Suprapubic skin (tissue), 4 donors: Measurements from ENCODE around the gene SLC7A7.

Experiments
- CTCF ChIP-seq, 2 donors: fragments of 200-600 bp in 1 of 2; fragments of 450-650 bp in 1 of 2; sonication (generic) in 1 of 2; IDR thresholded peaks; one replicate each; pipeline ENCODE4 v1.5.1; 2016 to 2019; ENCODE audit warnings: antibody characterized with exemption in 2 of 2, mild to moderate bottlenecking in 1 of 2, moderate library complexity in 1 of 2
- EP300 ChIP-seq: sonication (generic); formaldehyde crosslinking; IDR thresholded peaks from one replicate; pipeline ENCODE4 v1.6.1; 2017; ENCODE audit warnings: antibody characterized with exemption
- POLR2A ChIP-seq, 2 donors: fragments of 450-650 bp; IDR thresholded peaks; one replicate each; pipeline ENCODE4 v1.6.1; 2017; ENCODE audit warnings: antibody characterized with exemption in 2 of 2, mild to moderate bottlenecking in 2 of 2, moderate library complexity in 2 of 2
- POLR2AphosphoS5 ChIP-seq, 3 donors: sonication (generic); formaldehyde crosslinking; IDR thresholded peaks; one replicate each; pipeline ENCODE4 v1.6.1; 2017; ENCODE audit warnings: antibody characterized with exemption in 3 of 3

- no peak for TF ChIP-seq POLR2A (IDR thresholded peaks at IDR 0.05)
- no peak for TF ChIP-seq CTCF (IDR thresholded peaks at IDR 0.05)
- TF ChIP-seq EP300: no peak
- no peak for TF ChIP-seq POLR2AphosphoS5 (IDR thresholded peaks at IDR 0.05)
Observed at GRCh38 chr14:22752422-22752821, 62.8 kb downstream of the SLC7A7 start.
